ENCODE data around the gene RNF8.
"Not testable (repeated sequence)": the region's sequence is repeated elsewhere in the genome, so short reads cannot be mapped to it uniquely, and the experiment has no call there.

RNF8 gene

GRCh38 chr6:37396571-37397180 is 42.9 kb downstream of the RNF8 start:
- no peak for DNase-seq (ENCODE audit: low read depth in 1 of 2, low spot score in 1 of 2)

GRCh38 chr6:37399131-37399530 is 45.3 kb downstream of the RNF8 start:
- no peak for DNase-seq (ENCODE audit: low read depth in 1 of 2, low spot score in 1 of 2)

- DNase-seq (ENCODE audit: low read depth in 1 of 2, low spot score in 1 of 2), result no peak
Observed at GRCh38 chr6:37399795-37400490, 46.2 kb downstream of the RNF8 start.

- not testable (repeated sequence) for DNase-seq (ENCODE audit: low read depth in 1 of 2, low spot score in 1 of 2)
Observed at GRCh38 chr6:37401658-37402057, 47.9 kb downstream of the RNF8 start.

- DNase-seq (ENCODE audit: low read depth in 1 of 2, low spot score in 1 of 2), result no peak
Observed at GRCh38 chr6:37406726-37407341, 53.1 kb downstream of the RNF8 start.

GRCh38 chr6:37407948-37408347 is 54.2 kb downstream of the RNF8 start:
- DNase-seq (ENCODE audit: low read depth in 1 of 2, low spot score in 1 of 2), result no peak

- no peak for DNase-seq (ENCODE audit: low read depth in 1 of 2, low spot score in 1 of 2)
Observed at GRCh38 chr6:37409501-37409900, 55.7 kb downstream of the RNF8 start.

- DNase-seq (ENCODE audit: low read depth in 1 of 2, low spot score in 1 of 2), result no peak
Observed at GRCh38 chr6:37417393-37417792, 63.6 kb downstream of the RNF8 start.

- DNase-seq (ENCODE audit: low read depth in 1 of 2, low spot score in 1 of 2), result no peak
Observed at GRCh38 chr6:37418722-37419121, 64.9 kb downstream of the RNF8 start.

- DNase-seq (ENCODE audit: low read depth in 1 of 2, low spot score in 1 of 2), result no peak
Observed at GRCh38 chr6:37426058-37426944, 72.5 kb downstream of the RNF8 start.

- no peak for DNase-seq (ENCODE audit: low read depth in 1 of 2, low spot score in 1 of 2)
Observed at GRCh38 chr6:37426945-37427510, 73.2 kb downstream of the RNF8 start.

GRCh38 chr6:37429352-37429750 is 75.6 kb downstream of the RNF8 start:
- no peak for DNase-seq (ENCODE audit: low read depth in 1 of 2, low spot score in 1 of 2)

GRCh38 chr6:37432590-37432915 is 78.8 kb downstream of the RNF8 start:
- DNase-seq (ENCODE audit: low read depth in 1 of 2, low spot score in 1 of 2), result no peak

GRCh38 chr6:37432916-37433656 is 79.3 kb downstream of the RNF8 start, which contains the start of gene CMTR1:
Gene CMTR1 (plus strand): TSS chr6:37433221. CDS start chr6:37435630, 2,409 bp downstream.
- DNase-seq (ENCODE audit: low read depth in 1 of 2, low spot score in 1 of 2), result peak; percentile 95 to 97

- DNase-seq (ENCODE audit: low read depth in 1 of 2, low spot score in 1 of 2), result peak; percentile 17 to 46
Observed at GRCh38 chr6:37433657-37434271, 80.0 kb downstream of the RNF8 start.

- no peak for DNase-seq (ENCODE audit: low read depth in 1 of 2, low spot score in 1 of 2)
Observed at GRCh38 chr6:37435373-37435772, 81.6 kb downstream of the RNF8 start.

- DNase-seq (ENCODE audit: low read depth in 1 of 2, low spot score in 1 of 2), result no peak
Observed at GRCh38 chr6:37435816-37436215, 82.0 kb downstream of the RNF8 start.

- DNase-seq (ENCODE audit: low read depth in 1 of 2, low spot score in 1 of 2), result no peak
Observed at GRCh38 chr6:37438930-37439329, 85.1 kb downstream of the RNF8 start.

- no peak for DNase-seq (ENCODE audit: low read depth in 1 of 2, low spot score in 1 of 2)
Observed at GRCh38 chr6:37441651-37442050, 87.9 kb downstream of the RNF8 start.
